Amygdala (tissue), 56 donors: ENCODE measurements around the gene TRIP12.
"Not testable (repeated sequence)": the region's sequence is repeated elsewhere in the genome, so short reads cannot be mapped to it uniquely, and the experiment has no call there.

ENCODE experiments used
- DNase-seq, 56 donors: peaks; one replicate each; lab custom pipeline; 2025; lab: John Stamatoyannopoulos, UW

TRIP12 gene

GRCh38 chr2:229835596-229836283 is 86.1 kb downstream of the TRIP12 start:
- no peak for DNase-seq

- not testable (repeated sequence) for DNase-seq
These were observed 87.4 kb downstream of the TRIP12 start for GRCh38 chr2:229834368-229834767.

- no peak for DNase-seq
These were observed 89.3 kb downstream of the TRIP12 start for GRCh38 chr2:229832510-229832898.

GRCh38 chr2:229831805-229832509 is 89.9 kb downstream of the TRIP12 start:
- DNase-seq: no peak

GRCh38 chr2:229825476-229825875 is 96.3 kb downstream of the TRIP12 start:
- DNase-seq: no peak

DNA sequence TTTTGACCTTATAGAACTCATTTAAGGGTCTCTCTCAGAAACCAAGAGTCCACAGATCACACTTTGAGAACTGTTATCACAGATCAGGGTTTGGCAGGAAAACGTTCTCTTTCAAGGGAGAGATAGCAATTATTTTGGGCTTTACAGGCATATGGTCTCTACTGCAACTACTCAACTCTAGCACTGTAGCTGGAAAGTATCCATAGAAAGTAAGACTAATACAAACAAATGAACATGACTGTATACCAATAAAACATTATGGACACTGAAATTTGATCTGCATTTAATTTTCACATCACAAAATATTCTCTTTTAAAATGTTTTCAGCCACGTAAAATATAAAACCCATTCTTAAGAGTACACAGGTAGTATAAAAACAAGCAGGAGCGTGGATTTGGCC is 100.5 kb downstream of the TRIP12 start:
- DNase-seq: no peak

DNA sequence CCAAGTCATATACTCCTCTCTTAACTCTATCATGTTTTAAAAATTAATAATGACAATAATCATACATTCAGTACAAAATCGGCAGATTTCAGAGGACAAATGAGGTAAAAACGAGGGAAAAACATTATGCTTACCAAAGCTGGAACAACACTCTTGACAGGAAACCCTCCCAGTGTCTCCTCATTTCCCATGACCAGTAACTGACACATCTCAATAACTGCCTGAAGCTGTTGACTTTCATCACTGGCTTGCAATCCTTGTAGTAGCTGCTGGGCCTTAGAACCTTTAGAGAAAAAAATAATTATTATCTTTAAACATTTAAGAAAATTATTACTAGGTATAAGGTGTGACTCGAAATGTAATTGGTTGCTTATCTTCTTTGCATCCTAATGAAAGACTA is 103.6 kb downstream of the TRIP12 start:
- DNase-seq: no peak

DNA sequence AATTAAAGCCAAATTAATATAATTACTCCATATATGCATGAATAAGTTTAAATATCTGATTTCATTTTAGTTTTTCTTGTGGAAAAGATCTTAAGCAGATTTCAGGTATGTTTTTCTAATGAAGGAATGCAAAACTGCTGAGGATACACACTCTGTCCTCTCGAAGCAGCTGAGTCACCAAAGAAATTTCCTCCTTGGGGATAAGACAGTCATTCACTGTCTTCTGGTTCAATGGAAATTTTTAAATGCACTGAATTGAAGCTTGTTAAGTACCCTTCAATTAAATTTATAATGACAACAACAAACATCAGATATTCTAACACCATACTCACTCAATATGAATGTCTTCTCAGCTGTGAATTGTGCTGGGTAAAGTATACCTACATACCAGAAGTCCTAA is 106.0 kb downstream of the TRIP12 start:
- no peak for DNase-seq

DNA sequence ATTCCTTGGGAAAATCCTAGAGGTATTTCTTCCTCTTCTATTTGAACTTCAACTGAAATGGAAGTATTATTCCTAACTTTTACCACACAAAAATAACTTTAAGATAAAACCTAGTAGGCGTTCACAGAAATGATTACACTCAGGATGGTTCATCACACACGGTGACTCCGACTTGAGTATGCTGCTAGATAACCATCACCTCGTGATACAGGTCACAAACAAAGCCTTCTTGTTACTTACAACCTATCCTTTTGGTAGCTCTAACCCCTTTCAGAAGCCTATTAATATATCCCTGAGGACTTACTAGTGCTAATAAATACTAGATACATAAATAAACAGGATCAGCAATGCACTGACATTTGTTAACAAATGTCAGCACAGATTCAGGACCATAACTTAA is 106.5 kb downstream of the TRIP12 start:
- no peak for DNase-seq

DNA sequence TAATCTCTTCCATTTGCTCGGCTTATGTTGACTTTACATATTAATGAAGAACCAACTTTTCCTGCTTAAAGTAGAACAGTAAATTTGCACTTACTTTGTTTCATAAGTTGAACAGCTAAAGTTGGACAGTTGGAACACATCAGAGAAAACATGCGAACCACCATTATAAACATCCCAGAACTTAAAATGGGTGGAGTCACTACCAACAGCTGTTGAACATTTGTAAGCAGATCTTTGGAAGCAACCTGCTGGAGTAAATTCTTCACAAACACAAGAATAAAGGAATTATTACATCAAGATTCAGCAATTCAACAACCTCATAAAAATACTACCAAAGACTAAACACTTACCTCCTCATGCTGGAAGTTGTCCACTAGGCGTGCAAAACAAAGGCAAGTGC is 111.0 kb downstream of the TRIP12 start:
- DNase-seq: no peak

GRCh38 chr2:229805559-229805958 is 116.2 kb downstream of the TRIP12 start:
- no peak for DNase-seq

GRCh38 chr2:229802785-229803184 is 119.0 kb downstream of the TRIP12 start:
- DNase-seq: no peak

GRCh38 chr2:229800997-229801754 is 120.6 kb downstream of the TRIP12 start:
- DNase-seq: peak in 23 of 56 donors; percentile 1 to 66 (median 17)

GRCh38 chr2:229798446-229799155 is 123.2 kb downstream of the TRIP12 start:
- DNase-seq: peak in 1 of 56 donors; percentile 5

DNA sequence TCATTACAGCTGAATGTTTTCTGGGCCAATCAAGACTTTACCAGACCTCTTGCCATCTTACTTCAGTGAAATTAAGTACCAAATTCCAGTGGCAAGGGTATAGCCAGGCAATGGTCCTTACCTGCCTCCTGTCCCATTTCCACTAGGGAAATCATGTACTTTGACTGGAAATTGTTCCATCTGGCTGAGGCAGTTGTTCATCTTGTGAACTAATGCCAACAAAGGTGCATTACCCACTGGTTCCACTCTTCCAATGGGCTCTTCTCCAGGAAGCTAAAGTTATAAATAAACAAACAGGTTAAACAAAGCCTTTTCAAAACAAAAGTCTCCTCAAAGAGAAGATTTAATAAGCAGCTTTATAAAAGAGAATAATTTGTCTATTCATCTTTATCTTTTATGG is 126.8 kb downstream of the TRIP12 start:
- no peak for DNase-seq

DNA sequence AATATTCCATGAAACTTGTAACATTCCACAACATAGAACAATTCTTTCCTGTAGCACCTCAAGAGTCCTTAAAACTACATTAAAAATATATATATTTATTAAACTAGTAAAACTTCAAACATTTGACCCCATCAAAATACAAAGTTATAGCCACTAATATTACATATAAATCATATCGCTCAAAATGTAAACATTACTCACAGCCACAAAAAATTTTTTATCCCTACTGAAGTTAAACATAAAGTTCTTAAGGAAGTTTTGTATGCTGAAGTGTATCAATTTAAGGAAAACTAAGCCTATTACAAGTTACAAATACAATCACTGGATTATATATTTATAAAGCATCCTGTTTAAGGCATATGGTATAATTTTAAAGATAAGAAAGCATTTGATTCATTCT is 127.2 kb downstream of the TRIP12 start:
- no peak for DNase-seq

DNA sequence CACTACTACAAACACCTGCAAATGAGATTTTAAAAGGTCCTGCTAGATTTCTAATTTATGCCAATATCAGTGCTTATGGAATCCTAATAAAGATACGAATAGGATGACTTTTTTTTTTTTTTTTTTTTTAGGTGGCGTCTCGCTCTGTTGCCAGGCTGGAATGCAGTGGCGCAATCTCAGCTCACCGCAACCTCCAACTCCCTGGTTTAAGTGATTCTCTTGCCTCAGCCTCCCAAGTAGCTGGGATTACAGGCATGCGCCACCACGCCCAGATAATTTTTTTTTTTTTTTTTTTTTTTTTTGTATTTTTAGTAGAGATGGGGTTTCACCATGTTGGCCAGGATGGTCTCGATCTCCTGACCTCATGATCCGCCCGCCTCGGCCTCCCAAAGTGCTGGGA is 135.5 kb downstream of the TRIP12 start:
- DNase-seq: not testable (repeated sequence)

- no peak for DNase-seq
These were observed 137.0 kb downstream of the TRIP12 start for GRCh38 chr2:229784791-229785190.

GRCh38 chr2:229783108-229783721 is 138.6 kb downstream of the TRIP12 start:
- DNase-seq: no peak
